ENCODE measurements around the gene SPSB2.
A peak's percentile ranks its signal among the peaks of the same experiment; 100 is the strongest.

Gene SPSB2

DNA sequence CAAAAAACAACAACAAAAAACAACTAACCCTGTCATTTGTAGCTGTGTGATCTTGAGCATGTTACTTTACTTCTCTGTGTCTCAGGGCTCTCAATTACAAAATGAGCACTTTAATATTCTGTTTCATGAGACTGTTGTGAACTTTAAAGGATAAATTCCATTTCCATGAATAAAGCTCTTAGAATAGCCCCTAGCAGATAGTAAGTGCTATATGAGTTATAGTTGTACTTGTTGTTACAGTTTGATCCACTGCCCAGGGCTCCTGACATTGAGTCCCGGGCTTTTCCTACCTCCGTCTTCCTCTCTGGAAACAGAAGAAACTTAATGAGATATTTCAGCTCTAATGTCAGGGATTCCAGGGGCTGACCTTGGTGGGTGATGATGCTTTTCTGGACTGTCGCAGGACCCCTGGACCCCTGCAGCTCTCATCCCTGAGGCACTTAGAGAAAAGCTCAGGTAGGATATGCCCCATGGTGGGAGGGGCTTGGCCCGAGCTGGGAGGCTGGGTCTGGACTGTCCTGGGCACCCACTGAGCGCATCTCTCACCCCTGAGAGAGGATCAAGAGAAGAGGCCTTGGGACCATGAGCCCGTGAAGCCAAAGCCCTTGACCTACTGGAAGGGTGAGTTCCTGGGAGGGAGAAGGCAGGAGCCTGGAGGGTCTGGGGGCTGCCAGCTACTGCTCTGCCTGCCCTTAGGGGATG is 39.8 kb downstream of the SPSB2 start:
- no peak for DNase-seq (ENCODE audit: low read depth in 1 of 2, low spot score in 1 of 2)

DNA sequence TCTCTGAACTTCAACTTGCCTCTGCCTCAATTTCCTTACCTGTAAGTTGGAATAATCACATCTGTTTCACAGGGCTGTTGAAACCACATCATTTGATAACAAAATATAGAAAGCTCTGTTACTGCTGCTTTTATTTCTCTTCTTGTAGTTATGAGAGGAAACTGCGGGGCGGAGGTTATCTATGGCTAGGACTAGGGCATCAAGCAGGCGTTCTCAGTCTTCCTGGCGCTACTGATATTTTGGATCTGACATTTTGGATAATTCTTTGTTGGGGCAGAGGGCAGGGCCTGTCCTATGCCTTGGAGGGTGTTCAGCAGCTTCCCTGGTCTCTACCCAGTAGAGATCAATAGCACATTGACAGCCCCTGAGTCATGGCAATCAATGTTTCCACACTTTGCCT is 41.0 kb downstream of the SPSB2 start:
- no peak for DNase-seq (ENCODE audit: low read depth in 1 of 2, low spot score in 1 of 2)

DNA sequence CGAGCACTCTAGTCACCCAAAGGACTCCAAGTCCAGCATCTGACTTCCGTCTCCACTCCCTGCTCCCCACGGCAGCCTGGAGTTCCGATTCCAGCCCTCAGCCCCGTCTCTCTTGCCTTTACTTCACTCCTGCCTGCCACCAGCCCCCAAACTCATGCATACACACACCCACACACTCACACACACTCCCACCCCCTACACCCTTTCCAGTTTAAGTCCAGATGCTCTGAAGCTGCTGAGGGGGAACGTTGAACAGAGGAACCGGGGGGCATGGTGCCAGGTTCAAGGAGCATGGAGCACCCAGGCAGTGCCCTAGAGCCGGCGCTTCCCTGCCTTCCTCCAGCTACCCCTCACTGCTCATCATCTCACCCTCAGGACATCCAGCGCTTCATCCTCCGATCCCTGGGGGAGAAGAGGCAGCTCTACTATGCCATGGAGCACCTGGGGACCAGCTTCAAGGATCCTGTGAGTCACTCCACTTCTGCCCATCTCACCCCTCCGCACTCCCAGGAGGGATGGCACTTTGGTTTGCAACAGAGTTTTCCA is 41.6 kb downstream of the SPSB2 start:
- DNase-seq (ENCODE audit: low read depth in 1 of 2, low spot score in 1 of 2), result no peak

GRCh38 chr12:6830999-6831398 is 42.1 kb downstream of the SPSB2 start:
- DNase-seq (ENCODE audit: low read depth in 1 of 2, low spot score in 1 of 2), result no peak

GRCh38 chr12:6830286-6830890 is 42.7 kb downstream of the SPSB2 start:
- DNase-seq (ENCODE audit: low read depth in 1 of 2, low spot score in 1 of 2), result no peak

- no peak for DNase-seq (ENCODE audit: low read depth in 1 of 2, low spot score in 1 of 2)
These were observed 43.4 kb downstream of the SPSB2 start for GRCh38 chr12:6829536-6830220.

GRCh38 chr12:6828781-6829535 is 44.1 kb downstream of the SPSB2 start:
- DNase-seq (ENCODE audit: low read depth in 1 of 2, low spot score in 1 of 2), result no peak

DNA sequence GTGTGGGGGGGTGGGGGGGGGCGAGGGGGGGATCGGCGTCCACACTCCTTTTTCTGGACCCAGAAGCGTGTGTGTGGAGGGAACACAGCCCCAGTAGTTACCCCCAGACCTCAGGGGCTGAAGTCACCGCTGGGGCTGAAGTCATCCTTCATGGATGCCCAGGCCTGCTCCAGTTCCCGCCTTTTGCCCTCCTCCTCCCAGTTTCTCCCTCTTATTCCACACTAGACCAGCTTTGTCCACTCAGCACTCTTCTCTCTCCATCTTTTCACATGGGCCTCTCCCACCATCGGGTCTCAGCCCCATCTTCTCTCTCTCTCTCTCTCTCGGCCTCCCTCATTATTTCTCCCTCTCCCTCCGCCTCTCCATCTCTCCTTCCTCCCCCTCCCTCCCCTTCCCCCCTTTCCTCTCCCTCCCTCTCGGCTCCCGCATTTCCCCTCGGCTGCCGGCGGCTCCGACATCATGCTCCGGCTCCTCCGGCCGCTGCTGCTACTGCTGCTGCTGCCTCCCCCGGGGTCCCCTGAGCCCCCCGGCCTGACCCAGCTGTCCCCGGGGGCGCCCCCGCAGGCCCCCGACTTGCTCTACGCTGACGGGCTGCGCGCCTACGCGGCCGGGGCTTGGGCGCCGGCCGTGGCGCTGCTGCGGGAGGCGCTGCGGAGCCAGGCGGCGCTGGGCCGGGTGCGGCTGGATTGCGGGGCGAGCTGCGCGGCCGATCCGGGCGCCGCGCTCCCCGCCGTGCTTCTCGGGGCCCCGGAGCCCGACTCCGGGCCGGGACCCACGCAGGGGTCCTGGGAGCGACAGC is 44.9 kb downstream of the SPSB2 start, which contains the start of gene P3H3:
Gene P3H3 (plus strand): TSS at position 426 of the 799 bp plus-strand sequence. CDS start 34 bp downstream, at position 460.
- no peak for DNase-seq (ENCODE audit: low read depth in 1 of 2, low spot score in 1 of 2)

DNA sequence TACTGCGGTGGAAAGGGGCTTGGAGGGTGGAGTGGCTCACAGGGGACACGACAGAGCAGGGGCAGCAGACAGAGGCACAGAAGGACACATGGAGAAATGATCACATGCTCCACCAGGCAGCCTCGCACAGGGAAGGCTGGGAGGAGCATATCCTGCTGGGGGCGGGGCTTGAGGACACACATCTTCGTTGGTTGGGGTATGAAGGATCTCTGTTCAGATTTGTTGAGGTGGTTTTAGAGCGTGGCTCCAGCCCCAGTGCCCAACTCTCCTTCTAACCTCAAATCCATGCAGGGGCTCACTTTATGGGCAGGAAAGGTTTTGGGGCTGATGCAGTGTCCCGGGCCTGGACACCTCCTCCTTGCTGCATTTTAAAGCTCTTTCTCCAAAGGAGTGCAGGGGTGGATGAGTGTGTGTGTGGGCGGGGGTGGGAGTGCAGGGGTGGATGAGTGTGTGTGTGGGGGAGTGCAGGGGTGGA is 45.6 kb downstream of the SPSB2 start:
- DNase-seq (ENCODE audit: low read depth in 1 of 2, low spot score in 1 of 2), result peak in 1 of 2 donors; percentile 29

DNA sequence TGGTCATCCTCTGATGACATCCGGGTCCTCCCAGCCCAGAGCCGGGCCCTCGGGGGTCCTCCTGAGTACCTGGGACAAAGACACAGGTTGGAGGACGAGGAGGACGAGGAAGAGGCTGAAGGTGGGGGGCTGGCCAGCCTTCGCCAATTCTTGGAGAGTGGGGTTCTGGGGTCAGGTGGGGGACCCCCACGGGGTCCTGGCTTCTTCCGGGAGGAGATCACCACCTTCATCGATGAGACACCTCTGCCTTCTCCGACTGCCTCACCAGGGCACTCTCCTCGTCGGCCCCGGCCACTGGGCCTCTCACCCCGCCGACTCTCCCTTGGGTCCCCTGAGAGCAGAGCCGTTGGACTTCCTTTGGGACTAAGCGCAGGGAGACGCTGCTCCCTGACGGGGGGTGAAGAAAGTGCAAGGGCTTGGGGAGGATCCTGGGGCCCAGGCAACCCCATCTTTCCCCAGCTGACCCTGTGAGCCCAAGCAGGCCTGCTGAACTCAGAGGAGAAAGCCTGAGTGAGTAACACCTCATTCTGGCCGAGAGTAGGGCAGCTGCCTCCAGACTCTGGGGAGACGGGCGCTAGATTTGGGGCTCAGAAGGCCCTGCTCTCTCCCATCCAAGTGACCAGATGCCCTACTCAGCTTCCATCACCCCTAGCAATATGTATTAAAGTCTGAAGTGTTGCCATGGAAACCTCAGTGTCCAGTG is 46.2 kb downstream of the SPSB2 start:
- DNase-seq (ENCODE audit: low read depth in 1 of 2, low spot score in 1 of 2), result no peak

DNA sequence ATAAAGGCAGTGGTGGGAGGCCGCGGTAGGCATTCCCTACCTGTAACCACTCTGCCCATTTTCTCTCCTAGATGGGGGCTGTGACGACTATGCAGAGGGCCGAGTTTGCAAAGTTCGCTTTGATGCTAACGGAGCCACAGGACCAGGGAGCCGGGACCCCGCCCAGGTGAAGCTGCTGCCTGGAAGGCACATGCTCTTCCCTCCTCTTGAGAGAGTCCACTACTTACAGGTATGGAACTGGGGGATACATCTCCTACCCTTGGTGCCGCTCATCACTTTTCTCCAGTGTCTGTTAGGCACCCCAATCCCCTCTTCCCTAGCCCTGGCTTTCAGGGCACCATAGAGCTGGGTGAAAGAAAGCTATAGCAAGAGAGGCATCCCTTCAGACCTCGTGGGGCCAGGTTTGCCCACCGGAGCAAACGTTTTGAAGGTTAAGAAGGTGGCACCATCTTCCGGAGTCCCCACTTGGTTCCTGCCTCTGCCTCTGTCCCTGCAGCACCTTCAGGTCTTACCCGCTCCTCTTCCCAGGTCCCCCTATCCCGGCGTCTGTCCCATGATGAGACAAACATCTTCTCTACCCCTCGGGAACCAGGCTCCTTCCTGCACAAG is 46.9 kb downstream of the SPSB2 start:
- no peak for DNase-seq (ENCODE audit: low read depth in 1 of 2, low spot score in 1 of 2)

GRCh38 chr12:6825398-6826124 is 47.5 kb downstream of the SPSB2 start:
- peak; percentile 77 to 78 for DNase-seq (ENCODE audit: low read depth in 1 of 2, low spot score in 1 of 2)

GRCh38 chr12:6824901-6825381 is 48.2 kb downstream of the SPSB2 start:
- DNase-seq (ENCODE audit: low read depth in 1 of 2, low spot score in 1 of 2), result no peak

- DNase-seq (ENCODE audit: low read depth in 1 of 2, low spot score in 1 of 2), result no peak
These were observed 48.9 kb downstream of the SPSB2 start for GRCh38 chr12:6824085-6824775.

- no peak for DNase-seq (ENCODE audit: low read depth in 1 of 2, low spot score in 1 of 2)
These were observed 49.7 kb downstream of the SPSB2 start for GRCh38 chr12:6823182-6824084.

DNA sequence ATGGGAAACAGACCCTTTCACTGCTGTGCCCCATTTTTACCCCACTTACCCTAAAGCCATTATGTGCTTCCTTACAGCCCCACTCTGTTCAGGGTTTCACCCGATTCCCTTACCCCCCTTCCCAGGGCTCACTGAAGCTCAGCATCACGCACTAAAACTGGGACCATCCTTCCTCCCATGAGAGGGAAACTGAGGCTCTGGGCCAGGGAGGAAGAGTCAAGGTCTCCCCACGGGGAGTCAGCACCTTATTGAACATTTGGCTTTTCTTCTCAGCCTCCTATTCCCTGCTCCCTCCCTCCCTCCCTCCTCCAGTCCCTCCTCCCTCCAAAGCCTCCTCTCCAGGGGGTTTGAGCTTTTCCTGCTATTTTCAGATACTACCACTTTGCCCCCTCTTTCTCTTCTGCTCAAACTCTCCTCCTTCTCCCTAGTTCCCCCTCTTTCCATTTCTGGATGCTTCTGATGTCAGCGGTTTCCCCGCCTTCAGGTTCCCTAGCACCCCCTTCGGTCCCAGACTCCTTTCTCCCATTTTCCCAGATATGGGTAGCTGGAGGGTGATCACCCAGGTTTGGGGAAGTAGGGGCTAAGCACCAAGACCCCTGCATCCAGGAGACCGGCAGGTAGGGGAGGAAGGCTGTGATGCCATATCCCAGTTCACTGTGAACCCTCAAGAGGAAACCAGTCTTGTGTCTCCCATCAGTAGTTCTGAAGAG is 50.5 kb downstream of the SPSB2 start:
- no peak for DNase-seq (ENCODE audit: low read depth in 1 of 2, low spot score in 1 of 2)

All from activated CD4-positive, alpha-beta T cell treated with anti-CD3 and anti-CD28 coated beads, Interleukin-2, amount 50 U/mL, for 24 hours (primary cell).